ENCODE measurements around the gene LTB.

Gene LTB

DNA sequence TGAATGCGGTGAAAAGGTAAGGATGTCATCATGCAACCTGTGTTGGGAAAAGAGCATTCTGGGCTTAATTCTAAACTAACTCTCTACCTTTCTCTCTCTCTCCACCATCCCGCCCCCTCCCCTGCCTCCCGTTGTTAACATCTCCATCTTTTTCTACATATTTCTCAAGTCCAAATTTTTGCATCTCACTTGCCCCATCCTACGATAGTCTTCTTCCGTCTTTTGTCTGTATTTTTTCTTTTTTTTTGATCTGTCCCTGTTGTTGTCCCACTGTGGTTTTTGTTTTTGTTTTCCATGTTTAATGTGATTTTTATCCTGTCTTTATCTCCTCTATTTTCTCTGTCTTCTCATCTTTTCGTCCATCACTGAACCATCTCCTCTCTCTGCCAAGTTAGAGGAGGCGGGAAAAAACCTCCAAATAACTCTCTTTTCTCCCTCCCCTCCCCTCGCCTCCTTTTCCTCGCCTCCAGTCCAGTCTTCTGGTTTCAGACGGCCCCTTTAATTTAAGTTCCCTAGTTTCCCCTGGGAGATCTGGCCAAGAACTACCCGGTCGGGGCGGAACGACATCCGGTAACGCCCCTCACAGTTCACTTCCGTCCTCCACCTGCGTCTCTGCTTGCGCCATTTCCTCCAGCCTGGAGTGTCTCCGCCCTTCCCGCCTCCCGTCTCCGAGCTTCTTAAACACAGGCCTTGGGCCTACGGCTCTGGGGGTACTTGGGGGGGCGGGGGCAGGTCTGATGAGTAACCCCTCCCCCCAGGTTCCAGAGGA is 35.1 kb downstream of the LTB start, which contains the start of gene NFKBIL1:
NFKBIL1 (plus strand) TSS at position 651 of the 769 bp plus-strand sequence; CDS start at position 738, 87 bp downstream.
- DNase-seq (ENCODE audit: low spot score), result peak; percentile 96

DNA sequence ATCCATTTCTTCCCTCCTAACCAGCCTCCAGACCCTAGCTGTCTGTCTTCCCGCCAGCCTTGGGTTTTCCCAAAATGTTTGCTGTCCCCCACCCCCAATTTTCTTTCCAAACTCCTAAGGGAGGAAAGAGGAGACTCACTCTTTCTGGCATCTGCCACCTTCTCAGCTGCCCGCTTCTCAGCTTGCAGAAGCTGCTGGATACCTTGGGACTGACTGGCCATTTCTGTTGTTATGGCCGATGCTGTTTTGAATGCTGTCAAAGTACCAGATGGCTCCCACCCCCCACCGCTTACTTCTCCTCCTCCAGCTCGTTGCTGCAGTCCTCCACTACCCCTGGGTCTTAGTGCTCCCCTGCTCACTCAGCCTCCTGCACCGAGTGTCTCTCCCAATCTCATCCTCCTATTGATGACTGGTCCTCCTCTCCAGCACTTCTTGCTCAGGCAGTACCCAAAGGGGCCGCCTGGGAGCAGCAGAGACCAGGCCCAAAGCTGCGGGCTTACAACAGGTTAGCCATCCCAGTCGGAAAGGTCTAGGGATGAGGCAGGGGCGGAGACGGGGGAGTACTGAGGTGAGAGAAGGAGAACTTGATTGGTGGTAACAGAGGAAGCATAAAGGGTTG is 35.8 kb downstream of the LTB start, which contains the start of gene ATP6V1G2:
ATP6V1G2 (minus strand) TSS at position 270 of the 619 bp plus-strand sequence; CDS start at position 221, 49 bp downstream.
- peak; percentile 92 for DNase-seq (ENCODE audit: low spot score)

DNA sequence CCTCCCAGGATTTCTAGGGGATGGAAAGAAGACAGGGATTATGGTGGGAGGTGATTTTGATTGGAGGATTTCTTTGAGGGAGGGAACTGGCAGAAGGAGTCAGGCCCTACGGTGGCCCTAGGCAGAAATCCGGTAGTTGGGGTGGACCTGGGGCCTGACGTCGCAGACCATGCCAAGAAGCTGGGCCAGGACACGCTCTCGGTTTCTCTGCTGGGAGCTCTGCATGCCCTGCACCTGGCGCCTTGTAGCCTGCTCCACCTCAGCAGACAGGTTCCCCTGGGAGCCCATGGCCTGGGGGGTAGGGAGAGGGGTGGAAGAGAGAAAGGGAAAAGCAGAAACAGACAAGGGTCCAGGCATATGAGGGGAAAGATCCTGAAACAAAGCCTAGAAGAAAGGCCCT is 36.9 kb downstream of the LTB start:
- no peak for DNase-seq (ENCODE audit: low spot score)

DNA sequence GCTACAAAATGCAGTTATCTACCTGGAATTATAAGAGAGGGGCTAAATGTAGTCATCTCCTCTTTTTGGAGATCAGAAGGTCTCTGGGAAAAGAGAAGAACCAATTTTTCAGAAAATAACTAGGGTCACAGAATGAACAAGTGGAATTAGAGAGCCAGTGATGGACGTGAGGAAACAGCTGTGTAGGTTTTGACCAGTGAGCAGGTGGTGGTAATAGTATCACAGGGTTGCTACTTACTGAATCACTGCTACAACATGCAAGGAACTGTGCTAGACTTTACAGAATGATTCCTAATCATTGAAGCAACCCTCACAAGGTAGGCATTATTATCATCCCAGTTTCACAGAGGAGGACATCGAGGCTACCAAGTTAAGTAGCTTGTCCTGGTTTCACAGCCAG is 37.5 kb downstream of the LTB start:
- DNase-seq (ENCODE audit: low spot score), result no peak

DNA sequence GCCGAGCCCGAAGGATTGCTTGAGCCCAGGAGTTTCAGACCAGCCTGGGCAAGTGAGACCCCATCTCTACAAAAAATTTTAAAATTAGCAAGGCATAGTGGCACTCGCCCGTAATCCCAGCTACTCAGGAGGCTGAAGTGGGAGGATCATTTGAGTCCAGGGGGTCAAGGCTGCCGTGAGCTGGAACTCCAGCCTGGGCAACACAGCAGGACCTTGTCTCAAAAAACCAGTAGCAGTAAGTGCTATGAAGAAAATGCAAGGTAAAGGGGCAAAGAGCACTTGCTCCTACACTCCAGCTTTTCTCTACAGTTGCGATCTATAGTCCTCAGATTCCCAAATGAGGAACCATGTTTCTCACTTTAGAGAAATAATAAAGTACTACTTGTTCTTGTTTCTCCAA is 38.6 kb downstream of the LTB start:
- no peak for DNase-seq (ENCODE audit: low spot score)

GRCh38 chr6:31541658-31542521 is 40.3 kb downstream of the LTB start, which contains the start of gene DDX39B:
TSS of gene DDX39B (minus strand) at chr6:31542003. CDS start at chr6:31540532, 1,471 bp downstream.
- DNase-seq (ENCODE audit: low spot score), result peak; percentile 97

DNA sequence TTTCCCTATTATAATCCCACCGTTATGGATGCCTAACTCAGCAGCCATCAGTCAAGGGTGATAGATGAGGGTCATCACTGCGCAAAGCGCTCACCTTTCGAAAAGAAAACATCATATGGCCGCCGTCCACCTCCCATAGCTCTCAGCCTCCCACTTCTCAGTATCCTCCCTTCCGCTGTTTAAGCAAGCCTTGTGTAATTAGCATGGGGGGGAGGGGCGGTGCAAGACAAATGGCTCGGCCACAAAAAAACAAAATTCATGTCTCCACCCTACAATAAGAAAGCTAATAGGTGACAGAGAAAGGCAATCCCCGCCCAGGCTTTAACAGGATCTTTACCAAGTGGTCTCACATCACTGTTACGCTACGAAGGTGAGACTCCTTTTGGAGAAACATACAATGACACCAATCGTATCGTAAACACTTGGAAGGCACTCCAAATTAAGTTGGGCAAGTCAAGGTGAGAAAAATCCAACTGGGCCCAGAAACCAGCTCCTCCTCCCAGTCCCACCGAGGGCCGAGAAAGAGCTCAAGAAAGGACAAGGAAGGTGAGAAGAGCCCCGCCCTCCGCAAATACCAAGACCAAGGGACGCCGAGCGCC is 41.1 kb downstream of the LTB start:
- DNase-seq (ENCODE audit: low spot score), result peak; percentile 50

DNA sequence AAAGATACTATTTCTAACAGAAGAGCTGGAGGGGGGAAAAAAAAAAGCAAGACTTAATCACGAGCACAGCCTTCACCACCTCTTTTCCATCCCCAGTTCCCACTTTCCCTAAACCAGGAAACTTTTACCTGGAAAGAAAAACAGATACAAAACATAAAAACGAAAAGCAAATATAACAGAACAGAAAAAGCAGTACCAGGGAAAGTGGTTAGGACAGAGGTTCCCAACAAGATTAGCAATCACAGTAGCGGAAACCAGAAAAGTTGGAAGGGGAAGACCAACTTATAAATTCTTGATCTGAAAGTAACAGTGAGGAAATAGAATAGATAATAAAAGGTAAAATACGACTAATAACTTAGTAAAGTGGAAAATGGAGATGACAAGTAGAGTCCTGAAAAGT is 41.6 kb downstream of the LTB start:
- DNase-seq (ENCODE audit: low spot score), result no peak

GRCh38 chr6:31538805-31539400 is 43.3 kb downstream of the LTB start:
- no peak for DNase-seq (ENCODE audit: low spot score)

DNA sequence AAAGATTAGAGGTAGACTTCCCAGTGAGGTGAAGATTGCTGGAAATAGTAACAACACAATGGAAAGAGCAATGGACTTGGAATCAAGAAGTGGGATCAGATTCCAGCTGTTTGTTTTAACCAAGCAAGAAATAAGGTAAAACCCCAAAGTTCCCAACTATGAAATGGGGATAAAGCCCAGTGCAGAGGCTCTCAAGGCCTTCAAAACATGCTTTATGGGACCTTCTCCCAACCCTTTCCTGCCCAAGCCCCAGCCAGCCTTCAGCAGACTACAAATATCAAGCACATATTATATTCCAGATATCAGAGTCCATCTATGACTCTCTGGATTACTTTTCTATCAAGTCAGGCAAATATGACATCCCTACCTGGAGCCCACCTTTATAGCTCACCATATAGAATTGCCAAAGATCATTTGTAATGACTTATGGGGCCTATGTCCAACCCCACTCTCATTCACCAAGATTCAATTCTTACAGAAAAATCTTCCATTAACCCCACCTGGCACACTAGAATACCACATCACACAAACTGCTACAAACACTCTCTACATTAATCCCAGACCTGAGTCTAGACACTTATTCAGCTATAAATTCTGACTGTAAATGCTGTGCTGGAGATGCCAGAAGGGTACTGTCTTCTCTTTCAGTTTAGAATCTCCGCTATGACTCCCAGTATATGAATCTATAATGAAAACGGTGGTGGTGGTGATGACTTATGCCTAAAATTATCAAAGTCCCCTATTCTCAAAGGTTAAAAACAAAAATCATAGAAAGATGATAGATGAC is 46.5 kb downstream of the LTB start:
- no peak for DNase-seq (ENCODE audit: low spot score)

DNA sequence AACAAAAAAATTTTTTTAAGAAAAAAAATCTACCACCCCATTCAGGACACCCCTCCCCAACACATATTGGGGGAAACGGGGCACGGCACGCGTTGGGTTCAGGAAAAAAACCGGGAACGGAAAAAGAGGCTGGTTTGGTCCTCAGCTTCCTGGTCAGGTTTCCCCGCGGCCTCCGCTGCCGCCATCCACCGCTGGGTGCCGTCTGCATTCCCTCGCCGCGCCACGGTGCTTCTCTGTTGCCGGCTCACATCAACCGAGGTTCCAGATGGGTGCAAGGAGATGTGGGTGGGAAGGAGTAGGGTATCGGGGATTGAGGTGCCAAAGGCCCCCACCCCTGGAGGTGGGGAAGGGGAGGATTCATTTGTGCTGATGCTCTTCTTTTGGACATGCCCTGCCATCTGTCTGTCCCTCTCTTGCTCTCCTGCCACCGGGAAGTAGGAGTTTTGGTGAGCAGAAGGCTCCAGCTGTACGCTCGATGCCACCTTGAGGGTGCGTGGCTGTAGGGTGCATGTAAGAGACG is 47.6 kb downstream of the LTB start:
- no peak for DNase-seq (ENCODE audit: low spot score)

- DNase-seq (ENCODE audit: low spot score), result no peak
These were observed 48.2 kb downstream of the LTB start for GRCh38 chr6:31534011-31534410.

GRCh38 chr6:31533455-31533841 is 48.8 kb downstream of the LTB start:
- no peak for DNase-seq (ENCODE audit: low spot score)

GRCh38 chr6:31532644-31533454 is 49.4 kb downstream of the LTB start:
- DNase-seq (ENCODE audit: low spot score), result no peak

- DNase-seq (ENCODE audit: low spot score), result no peak
These were observed 50.2 kb downstream of the LTB start for GRCh38 chr6:31531771-31532643.

DNA sequence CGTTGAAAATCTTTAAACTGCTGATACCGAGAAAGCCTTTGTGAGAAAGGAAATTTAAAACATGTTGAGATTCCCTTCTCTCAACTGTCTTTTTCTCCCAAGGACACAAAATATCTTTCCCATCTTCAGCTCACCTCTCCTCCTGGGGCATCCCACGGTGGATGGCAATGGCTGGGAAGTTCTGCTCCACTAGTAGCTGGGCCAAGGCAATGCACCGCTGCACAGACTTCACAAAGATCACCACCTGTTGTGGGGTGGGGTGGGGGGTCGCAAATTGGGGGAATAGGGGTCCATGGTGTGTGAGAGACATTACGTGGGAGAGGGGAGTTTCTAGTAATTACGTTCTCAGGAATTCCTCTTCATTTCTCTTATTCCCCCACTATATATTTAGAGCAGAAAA is 51.1 kb downstream of the LTB start:
- no peak for DNase-seq (ENCODE audit: low spot score)

GRCh38 chr6:31530659-31531058 is 51.6 kb downstream of the LTB start:
- no peak for DNase-seq (ENCODE audit: low spot score)

All from LoVo (cell line).